Spleen (tissue), 11 donors: ENCODE results near the gene PCID2. TPM values are rescaled to one million over a fixed set of nuclear protein-coding genes. Genes with fewer than 3 reads are reported as not detected.

Source experiments
- DNase-seq: peaks from one replicate; pipeline ENCODE4 v3.0.0-alpha.2; 2020
- H3K27ac ChIP-seq, 8 donors: fragments of 200-600 bp; sonication (generic) in 7 of 8; 1 replicate in 4 of 8; 2 replicates in 4 of 8; pipeline versions ENCODE4 v1.5.0 to v1.8.0; 2016 to 2021; ENCODE audit warnings: inconsistent platforms in 4 of 8, mild to moderate bottlenecking in 4 of 8, moderate library complexity in 1 of 8
- H3K27me3 ChIP-seq, 7 donors: fragments of 200-600 bp; sonication (generic) in 6 of 7; replicated peaks in 1 of 7; 1 replicate in 4 of 7; 2 replicates in 3 of 7; pipeline versions ENCODE4 v1.5.0 to v1.8.0; 2016 to 2021; ENCODE audit warnings: inconsistent platforms in 3 of 7, mild to moderate bottlenecking in 1 of 7
- H3K36me3 ChIP-seq, 6 donors: fragments of 200-600 bp; sonication (generic) in 5 of 6; 1 replicate in 4 of 6; 2 replicates in 2 of 6; pipeline versions ENCODE4 v1.5.0 to v1.8.0; 2016 to 2021; ENCODE audit warnings: inconsistent platforms in 2 of 6
- H3K4me1 ChIP-seq, 6 donors: fragments of 200-600 bp; sonication (generic) in 5 of 6; 1 replicate in 3 of 6; 2 replicates in 3 of 6; pipeline versions ENCODE4 v1.5.0 to v1.8.0; 2016 to 2021; ENCODE audit warnings: inconsistent platforms in 3 of 6
- H3K4me3 ChIP-seq, 8 donors: fragments of 200-600 bp; sonication (generic) in 7 of 8; 1 replicate in 4 of 8; 2 replicates in 4 of 8; pipeline versions ENCODE4 v1.5.0 to v1.8.0; 2016 to 2021; ENCODE audit warnings: inconsistent platforms in 4 of 8, mild to moderate bottlenecking in 4 of 8, moderate library complexity in 2 of 8
- H3K9me3 ChIP-seq, 8 donors: fragments of 200-600 bp; sonication (generic) in 7 of 8; 1 replicate in 4 of 8; 2 replicates in 4 of 8; pipeline versions ENCODE4 v1.5.0 to v1.8.0; 2016 to 2021; ENCODE audit warnings: inconsistent platforms in 4 of 8
- POLR2A ChIP-seq, 3 donors: fragments of 450-650 bp; IDR thresholded peaks; one replicate each; pipeline ENCODE4 v1.5.1; 2017; ENCODE audit warnings: antibody characterized with exemption in 3 of 3, mild to moderate bottlenecking in 1 of 3
- POLR2AphosphoS5 ChIP-seq, 3 donors: sonication (generic); formaldehyde crosslinking; IDR thresholded peaks; one replicate each; pipeline ENCODE4 v1.5.1; 2017; ENCODE audit warnings: antibody characterized with exemption in 3 of 3
- WGBS, 5 donors: extraction: QIAGEN DNeasy Blood & Tissue Kit in 3 of 5; methylation state at CpG; one replicate each; pipeline versions ENCODE4 v1.1.5 to v1.1.7; 2013 to 2018; 5-methylcytosine and 5-hydroxymethylcytosine counted together
- intact Hi-C: fragments of 100-400 bp; cut with DNase I; formaldehyde crosslinking; loops from one replicate; pipeline ENCODE4 v1.15.0; 2023; ENCODE audit warnings: low total_unique reads
- polyA plus RNA-seq, 3 donors: library from polyadenylated mRNA; stranded (reverse); fragments of 200-250 nt; gene quantifications; one replicate each; pipeline ENCODE4 v1.2.1, GENCODE V29; 2013
- total RNA-seq, 7 donors: library from RNA; depleted of rRNA in 3 of 7; stranded (reverse); fragments of >200 nt in 3 of 7; fragmentation: NEBNext Ultra II Directional in 4 of 7; extraction: Animal tissue kit (Norgen Biotek cat#: 25700) in 4 of 7; gene quantifications; one replicate each; pipeline versions ENCODE4 v1.1.0 to v1.2.1, GENCODE V29; 2016 to 2021
- TF ChIP-seq, protein P1 (sequence below), 11 experiments: fragments of 200-600 bp in 7 of 11; fragments of 450-650 bp in 4 of 11; sonication (generic) in 4 of 11; IDR thresholded peaks in 8 of 11; conservative IDR thresholded peaks in 3 of 11; 1 replicate in 7 of 11; 2 replicates in 4 of 11; pipeline versions ENCODE4 v1.4.0 to v1.8.0; 2016 to 2021; ENCODE audit warnings: antibody characterized with exemption in 11 of 11, inconsistent platforms in 4 of 11, mild to moderate bottlenecking in 1 of 11
- donor health status: healthy with polysubstance abuse.
- donor health status: DM: no; HTN: no; CAD: no; lungs with moderate emphysema.
- donor health status: DM: no; HTN: no; CAD: no.
- donor health status: Bipolar disorder and iron deficiency.
- donor health status: healthy.
- donor health status: DM: no; HTN: no; CAD: no.
- donor health status: DM: yes; HTN: yes; CAD: no.

PCID2 gene
- total and polyA plus RNA-seq, 10 donors, result 34.3 to 71.0 (median 45.1) TPM

DNA sequence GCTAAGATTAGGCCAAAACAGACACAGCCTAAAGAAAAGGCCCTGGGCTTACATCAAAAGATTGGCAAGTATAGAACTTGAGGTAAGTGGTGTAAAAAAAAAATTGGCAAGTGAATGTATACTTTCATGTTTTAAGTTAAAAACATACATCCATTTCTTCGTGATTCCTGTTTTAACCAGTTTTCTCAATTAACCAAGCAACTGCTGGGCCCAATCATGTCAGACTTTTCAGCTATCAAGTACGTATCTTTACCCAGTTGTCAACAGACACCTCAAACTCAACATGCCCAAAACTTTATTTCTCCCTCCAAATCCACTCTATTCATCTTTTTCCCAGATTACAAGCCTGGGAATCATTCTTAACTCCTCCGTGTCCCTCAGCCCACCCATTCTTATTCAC is 1.0 kb downstream of the PCID2 start:
- Histone ChIP-seq H3K27ac (peak overlapping the region; percentile 85 to 99 (median 98)), H3K36me3 (peaks cover 0 to 39% (median 0%) of the 10 kb centered on the region in 6 donors), H3K4me3 (peak overlapping the region; percentile 86 to 98 (median 96)), H3K4me1 (peaks cover 34 to 84% (median 70%) of the 10 kb centered on the region in 6 donors), H3K9me3 (no peaks in the 10 kb centered on the region), H3K27me3 (no peaks in the 10 kb centered on the region)
- TF ChIP-seq, protein P1, sequence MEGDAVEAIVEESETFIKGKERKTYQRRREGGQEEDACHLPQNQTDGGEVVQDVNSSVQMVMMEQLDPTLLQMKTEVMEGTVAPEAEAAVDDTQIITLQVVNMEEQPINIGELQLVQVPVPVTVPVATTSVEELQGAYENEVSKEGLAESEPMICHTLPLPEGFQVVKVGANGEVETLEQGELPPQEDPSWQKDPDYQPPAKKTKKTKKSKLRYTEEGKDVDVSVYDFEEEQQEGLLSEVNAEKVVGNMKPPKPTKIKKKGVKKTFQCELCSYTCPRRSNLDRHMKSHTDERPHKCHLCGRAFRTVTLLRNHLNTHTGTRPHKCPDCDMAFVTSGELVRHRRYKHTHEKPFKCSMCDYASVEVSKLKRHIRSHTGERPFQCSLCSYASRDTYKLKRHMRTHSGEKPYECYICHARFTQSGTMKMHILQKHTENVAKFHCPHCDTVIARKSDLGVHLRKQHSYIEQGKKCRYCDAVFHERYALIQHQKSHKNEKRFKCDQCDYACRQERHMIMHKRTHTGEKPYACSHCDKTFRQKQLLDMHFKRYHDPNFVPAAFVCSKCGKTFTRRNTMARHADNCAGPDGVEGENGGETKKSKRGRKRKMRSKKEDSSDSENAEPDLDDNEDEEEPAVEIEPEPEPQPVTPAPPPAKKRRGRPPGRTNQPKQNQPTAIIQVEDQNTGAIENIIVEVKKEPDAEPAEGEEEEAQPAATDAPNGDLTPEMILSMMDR (IDR thresholded peaks at IDR 0.05 in 8 of 11, conservative IDR thresholded peaks at IDR 0.05 in 3 of 11), result no peak
- TF ChIP-seq POLR2A (IDR thresholded peaks at IDR 0.05) (no peak), POLR2AphosphoS5 (IDR thresholded peaks at IDR 0.05) (no peak)
- DNase-seq, result no peak
- 40 to 60% (median 56%) methylated on average over 3 of the region's 3 CpGs for WGBS, 5 donors
- intact Hi-C loops, result loop anchor here (10.0 kb wide), 1 partner anchor 53 kb away; the partner anchor contains the start of gene PROZ

- 63 to 82% (median 66%) methylated on average over 5 of the region's 5 CpGs for WGBS, 5 donors
- peaks cover 0 to 22% (median under 1%) of the 10 kb centered on the region in 6 donors for H3K36me3 ChIP-seq
- no peak overlapping the region for H3K27ac ChIP-seq
- no peak for TF ChIP-seq POLR2A (IDR thresholded peaks at IDR 0.05)
- no peak for TF ChIP-seq POLR2AphosphoS5 (IDR thresholded peaks at IDR 0.05)
- TF ChIP-seq, protein P1 (IDR thresholded peaks at IDR 0.05 in 8 of 11, conservative IDR thresholded peaks at IDR 0.05 in 3 of 11), result no peak
- H3K4me3 ChIP-seq, result no peak overlapping the region
- intact Hi-C loops, result loop anchor here (10.0 kb wide), 1 partner anchor 51 kb away; the partner anchor contains the start of gene PROZ
- DNase-seq, result no peak
- peaks cover 25 to 71% (median 51%) of the 10 kb centered on the region in 6 donors for H3K4me1 ChIP-seq
- no peaks in the 10 kb centered on the region for H3K27me3 ChIP-seq
- no peaks in the 10 kb centered on the region for H3K9me3 ChIP-seq
These were observed 3.0 kb downstream of the PCID2 start for GRCh38 chr13:113205428-113205931.

DNA sequence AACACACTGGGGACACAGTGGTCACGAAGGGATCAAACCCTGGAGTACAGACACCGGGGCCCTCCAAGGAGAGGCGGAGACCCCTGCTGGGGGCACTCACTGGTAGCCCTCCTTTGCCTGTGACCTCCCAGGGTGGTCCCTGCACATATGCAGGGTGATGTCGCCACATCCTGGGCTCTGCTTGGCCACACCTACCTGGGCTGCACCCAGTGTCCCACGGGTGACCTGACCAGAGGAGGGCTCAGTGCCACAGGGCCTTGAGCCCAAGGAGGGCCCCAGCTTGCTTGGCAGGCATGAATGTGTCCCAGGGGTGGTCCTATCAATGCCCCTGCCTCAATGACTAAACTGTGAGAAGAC is 4.1 kb downstream of the PCID2 start:
- Histone ChIP-seq H3K27ac (no peak overlapping the region), H3K9me3 (no peaks in the 10 kb centered on the region), H3K4me1 (peaks cover 20 to 64% (median 44%) of the 10 kb centered on the region in 6 donors), H3K36me3 (peaks cover 0 to 33% (median 7%) of the 10 kb centered on the region in 6 donors), H3K27me3 (no peaks in the 10 kb centered on the region), H3K4me3 (no peak overlapping the region)
- 88 to 94% (median 91%) methylated on average over 4 to 5 of the region's 5 CpGs for WGBS, 5 donors
- DNase-seq, result no peak
- intact Hi-C loops, result loop anchor here (10.0 kb wide), 1 partner anchor 50 kb away; the partner anchor contains the start of gene PROZ
- TF ChIP-seq, protein P1 (IDR thresholded peaks at IDR 0.05 in 8 of 11, conservative IDR thresholded peaks at IDR 0.05 in 3 of 11), result no peak
- no peak for TF ChIP-seq POLR2A (IDR thresholded peaks at IDR 0.05)
- no peak for TF ChIP-seq POLR2AphosphoS5 (IDR thresholded peaks at IDR 0.05)

DNA sequence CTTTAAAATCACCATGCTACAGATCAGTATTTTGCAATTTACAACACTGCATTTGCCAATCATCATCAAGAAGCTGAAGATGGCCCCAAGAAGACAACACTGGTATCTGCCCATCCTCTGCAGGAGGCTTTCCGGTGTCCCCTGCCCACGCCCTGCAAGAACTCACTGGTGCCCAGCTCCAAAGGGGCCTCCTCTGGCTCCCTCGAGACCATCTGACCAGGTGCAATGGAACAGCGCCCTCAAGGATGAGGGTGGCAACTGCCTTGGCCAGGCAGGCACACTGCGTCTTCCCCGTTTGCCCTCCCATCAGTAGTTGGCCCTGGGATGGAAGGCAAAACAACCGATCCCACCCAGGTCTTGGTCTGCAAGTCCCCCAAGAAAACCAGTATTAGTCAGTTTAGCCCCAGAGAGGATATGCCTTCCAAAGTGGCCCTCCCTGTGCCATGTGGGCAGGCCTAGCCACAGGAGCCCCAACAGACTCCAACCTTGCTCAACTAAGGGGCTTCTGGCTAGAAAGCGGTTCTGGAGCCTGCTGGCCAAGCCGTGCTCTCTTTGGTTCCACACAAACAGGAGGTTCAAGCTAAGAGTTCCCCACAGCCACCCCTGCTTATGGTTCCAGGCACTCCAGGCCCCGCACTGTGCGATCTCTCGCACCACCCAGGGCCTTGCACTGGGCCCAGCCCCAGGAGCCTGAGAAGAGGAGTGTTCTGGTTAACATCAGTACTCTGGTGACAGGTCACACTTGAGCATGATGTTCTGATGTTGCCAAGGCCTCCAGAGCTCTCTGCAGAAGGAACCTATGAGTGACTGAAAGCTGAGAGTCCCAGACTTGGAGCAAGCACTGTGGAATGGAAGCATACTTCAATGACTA is 4.7 kb downstream of the PCID2 start:
- Histone ChIP-seq H3K36me3 (peaks cover 0 to 40% (median 13%) of the 10 kb centered on the region in 6 donors), H3K4me1 (peaks cover 20 to 64% (median 44%) of the 10 kb centered on the region in 6 donors), H3K27me3 (no peaks in the 10 kb centered on the region), H3K4me3 (no peak overlapping the region), H3K27ac (no peak overlapping the region), H3K9me3 (no peaks in the 10 kb centered on the region)
- intact Hi-C loops, result loop anchor here (10.0 kb wide), 1 partner anchor 49 kb away; the partner anchor contains the start of gene PROZ
- 90 to 98% (median 93%) methylated on average over 8 to 12 of the region's 12 CpGs for WGBS, 5 donors
- no peak for TF ChIP-seq POLR2AphosphoS5 (IDR thresholded peaks at IDR 0.05)
- TF ChIP-seq, protein P1 (IDR thresholded peaks at IDR 0.05 in 8 of 11, conservative IDR thresholded peaks at IDR 0.05 in 3 of 11), result no peak
- no peak for TF ChIP-seq POLR2A (IDR thresholded peaks at IDR 0.05)
- DNase-seq, result no peak
